Kasumi-1 (cell line): ENCODE results near the gene PILRB.
"Not testable (repeated sequence)": the region's sequence is repeated elsewhere in the genome, so short reads cannot be mapped to it uniquely, and the experiment has no call there.

ENCODE experiments used
- DNase-seq, 2 experiments: peaks; one replicate each; lab custom pipeline; 2025; lab: John Stamatoyannopoulos, UW

Gene PILRB

GRCh38 chr7:100358027-100358856 is at the start of gene PILRB:
Gene PILRB (plus strand): TSS chr7:100358117. CDS start chr7:100358303, 186 bp downstream.
- DNase-seq: no peak

- peak; percentile 0 to 25 for DNase-seq
These were observed 39.6 kb upstream of the PILRB start for GRCh38 chr7:100318329-100318728.

GRCh38 chr7:100321648-100322047 is 36.3 kb upstream of the PILRB start:
- DNase-seq: not testable (repeated sequence)

GRCh38 chr7:100324194-100324593 is 33.7 kb upstream of the PILRB start:
- not testable (repeated sequence) for DNase-seq

- not testable (repeated sequence) for DNase-seq
These were observed 32.2 kb upstream of the PILRB start for GRCh38 chr7:100325671-100326070.

GRCh38 chr7:100326914-100327313 is 31.0 kb upstream of the PILRB start:
- DNase-seq: not testable (repeated sequence)

- peak; percentile 82 to 85 for DNase-seq
These were observed 22.1 kb upstream of the PILRB start for GRCh38 chr7:100335566-100336466.

GRCh38 chr7:100338083-100338696 is 19.7 kb upstream of the PILRB start:
- DNase-seq: not testable (repeated sequence)

- not testable (repeated sequence) for DNase-seq
These were observed 16.6 kb upstream of the PILRB start for GRCh38 chr7:100341286-100341685.

GRCh38 chr7:100342765-100343164 is 15.2 kb upstream of the PILRB start:
- no peak for DNase-seq

- not testable (repeated sequence) for DNase-seq
These were observed 13.8 kb upstream of the PILRB start for GRCh38 chr7:100344124-100344559.

GRCh38 chr7:100344560-100345287 is 13.2 kb upstream of the PILRB start:
- DNase-seq: not testable (repeated sequence)

GRCh38 chr7:100345288-100345672 is 12.6 kb upstream of the PILRB start:
- peak; percentile 65 to 67 for DNase-seq

- no peak for DNase-seq
These were observed 11.0 kb upstream of the PILRB start for GRCh38 chr7:100346921-100347320.

GRCh38 chr7:100348805-100349204 is 9.1 kb upstream of the PILRB start:
- DNase-seq: no peak

- no peak for DNase-seq
These were observed 8.2 kb upstream of the PILRB start for GRCh38 chr7:100349757-100350156.

- no peak for DNase-seq
These were observed 6.3 kb upstream of the PILRB start for GRCh38 chr7:100351657-100352058.

- not testable (repeated sequence) for DNase-seq
These were observed 5.6 kb upstream of the PILRB start for GRCh38 chr7:100352230-100352781.

- DNase-seq: no peak
These were observed 4.8 kb upstream of the PILRB start for GRCh38 chr7:100352984-100353684.

GRCh38 chr7:100353685-100354330 is 4.1 kb upstream of the PILRB start:
- DNase-seq: no peak
